Naive thymus-derived CD8-positive, alpha-beta T cell (primary cell): Measurements from ENCODE around the gene IRX6. TPM values are rescaled to one million over a fixed set of nuclear protein-coding genes. Genes with fewer than 3 reads are reported as not detected.

Experiments
- ATAC-seq, 2 donors: fragments of 150-1000 bp; cut with Tn5 transposase in 1 of 2; sonication (Bioruptor Pico), chemical (Tn5 transposase) in 1 of 2; 1 replicate in 1 of 2; 2 replicates in 1 of 2; pipeline ENCODE4 v1.10.0; 2021; ENCODE audit warnings: mild to moderate bottlenecking in 2 of 2, moderate library complexity in 2 of 2
- POLR2A ChIA-PET: fragments of 350-600 bp; sonication (Branson Sonifier 250); formaldehyde crosslinking; loops from one replicate; lab custom pipeline; 2021; ENCODE audit warnings: antibody characterized with exemption; lab: Charles Lee
- DNase-seq, 10 donors: peaks; one replicate each; pipeline versions ENCODE4 v3.0.0 to v3.0.0-alpha.2; 2020 to 2022
- H3K27ac Mint-ChIP-seq, 10 donors: one replicate each; pipeline ENCODE4 v1.8.0; 2020 to 2022; ENCODE audit warnings: mild to moderate bottlenecking in 10 of 10, mixed read lengths in 10 of 10, moderate library complexity in 4 of 10, inconsistent platforms in 1 of 10
- H3K27me3 Mint-ChIP-seq, 5 donors: one replicate each; pipeline ENCODE4 v1.8.0; 2021 to 2022; ENCODE audit warnings: mixed read lengths in 5 of 5
- H3K36me3 Mint-ChIP-seq, 3 donors: one replicate each; pipeline ENCODE4 v1.8.0; 2020 to 2022; ENCODE audit warnings: mixed read lengths in 3 of 3, mild to moderate bottlenecking in 2 of 3, inconsistent platforms in 1 of 3
- H3K4me1 Mint-ChIP-seq, 4 donors: one replicate each; pipeline ENCODE4 v1.8.0; 2021 to 2022; ENCODE audit warnings: mixed read lengths in 4 of 4
- H3K4me3 Mint-ChIP-seq, 10 donors: one replicate each; pipeline ENCODE4 v1.8.0; 2020 to 2022; ENCODE audit warnings: mild to moderate bottlenecking in 10 of 10, mixed read lengths in 10 of 10, moderate library complexity in 6 of 10, inconsistent platforms in 1 of 10
- H3K9me3 Mint-ChIP-seq, 9 donors: one replicate each; pipeline ENCODE4 v1.8.0; 2020 to 2022; ENCODE audit warnings: mixed read lengths in 9 of 9, mild to moderate bottlenecking in 3 of 9, inconsistent platforms in 1 of 9, moderate library complexity in 1 of 9
- polyA plus RNA-seq, 3 donors: library from polyadenylated mRNA; unstranded; fragments of 300-500 nt; fragmentation: Illumina TruSeq; gene quantifications; one replicate each; pipeline ENCODE4 v1.2.3, GENCODE V29; 2021
- total RNA-seq, 8 experiments: library from RNA in 2 of 8; stranded (reverse) in 2 of 8; gene quantifications; one replicate each; pipeline ENCODE4 v1.2.3 and lab custom pipeline; 2021 to 2026

Gene IRX6
- total and polyA plus RNA-seq, 5 experiments from 2014 or later = not detected

DNA sequence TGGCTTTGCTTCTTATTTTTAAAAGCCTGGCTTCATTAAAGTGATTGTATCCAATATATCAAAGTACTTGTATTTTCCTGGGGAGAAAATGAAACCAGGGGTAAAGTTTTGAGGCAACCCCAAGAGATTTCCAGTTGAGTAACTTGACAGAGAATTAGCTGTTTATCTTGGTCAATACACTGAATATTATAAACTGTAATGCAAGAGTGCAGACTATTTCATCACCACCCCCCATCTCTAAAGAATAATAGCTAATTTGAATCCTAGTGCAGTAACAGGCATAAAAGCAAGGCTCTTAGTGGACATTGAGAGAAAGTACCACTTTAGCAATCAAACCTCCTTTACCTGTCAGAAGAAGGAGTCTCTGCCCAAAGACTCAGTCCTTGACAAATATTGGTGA lies 27.0 kb downstream of the IRX6 start:
- no peaks in the 10 kb centered on the region for H3K4me1 Mint-ChIP-seq
- ATAC-seq (no peak), DNase-seq (no peak)
- POLR2A ChIA-PET = no interaction called here
- H3K36me3 Mint-ChIP-seq = peaks cover 0 to 3% (median 0%) of the 10 kb centered on the region in 3 donors
- no peak overlapping the region for H3K4me3 Mint-ChIP-seq
- H3K27me3 Mint-ChIP-seq = peaks cover 6 to 45% (median 9%) of the 10 kb centered on the region in 5 donors
- H3K27ac Mint-ChIP-seq = no peak overlapping the region
- peaks cover 0 to 2% (median 0%) of the 10 kb centered on the region in 9 donors for H3K9me3 Mint-ChIP-seq

- peaks cover 4 to 37% (median 8%) of the 10 kb centered on the region in 5 donors for H3K27me3 Mint-ChIP-seq
- POLR2A ChIA-PET = no interaction called here
- ATAC-seq (no peak), DNase-seq (no peak)
- peaks cover 0 to 3% (median 0%) of the 10 kb centered on the region in 3 donors for H3K36me3 Mint-ChIP-seq
- H3K4me3 Mint-ChIP-seq = no peak overlapping the region
- no peak overlapping the region for H3K27ac Mint-ChIP-seq
- H3K9me3 Mint-ChIP-seq = no peaks in the 10 kb centered on the region
- H3K4me1 Mint-ChIP-seq = no peaks in the 10 kb centered on the region
These were observed 27.9 kb downstream of the IRX6 start for GRCh38 chr16:55351936-55352335.

DNA sequence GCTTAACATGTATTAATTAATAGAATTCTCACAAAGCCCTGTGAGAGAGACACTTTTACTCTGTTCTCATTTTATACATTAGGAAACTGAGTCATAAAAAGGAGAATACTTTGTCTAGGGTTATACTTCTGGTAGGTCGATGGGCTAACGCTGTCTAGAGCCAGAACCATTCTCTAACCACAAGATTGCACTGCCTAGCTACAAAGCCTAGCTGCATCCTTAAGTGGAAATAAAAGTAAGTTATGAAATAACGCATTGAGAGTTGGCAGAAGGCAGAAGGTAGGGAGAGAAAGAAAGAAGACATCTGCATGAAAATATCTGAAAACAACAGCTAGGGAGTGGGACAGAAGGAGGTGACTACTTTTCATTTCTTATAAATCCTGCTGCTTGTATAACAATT lies 33.2 kb downstream of the IRX6 start:
- no peak for DNase-seq
- peaks cover 0 to 5% (median 0%) of the 10 kb centered on the region in 9 donors for H3K9me3 Mint-ChIP-seq
- no peak overlapping the region for H3K27ac Mint-ChIP-seq
- POLR2A ChIA-PET = no interaction called here
- H3K27me3 Mint-ChIP-seq = peaks cover 4 to 14% (median 11%) of the 10 kb centered on the region in 5 donors
- H3K4me1 Mint-ChIP-seq = no peaks in the 10 kb centered on the region
- no peak for ATAC-seq
- H3K4me3 Mint-ChIP-seq = no peak overlapping the region
- no peaks in the 10 kb centered on the region for H3K36me3 Mint-ChIP-seq

- H3K27me3 Mint-ChIP-seq = peaks cover 8 to 13% (median 11%) of the 10 kb centered on the region in 5 donors
These were observed 35.9 kb downstream of the IRX6 start for GRCh38 chr16:55359946-55360345.

DNA sequence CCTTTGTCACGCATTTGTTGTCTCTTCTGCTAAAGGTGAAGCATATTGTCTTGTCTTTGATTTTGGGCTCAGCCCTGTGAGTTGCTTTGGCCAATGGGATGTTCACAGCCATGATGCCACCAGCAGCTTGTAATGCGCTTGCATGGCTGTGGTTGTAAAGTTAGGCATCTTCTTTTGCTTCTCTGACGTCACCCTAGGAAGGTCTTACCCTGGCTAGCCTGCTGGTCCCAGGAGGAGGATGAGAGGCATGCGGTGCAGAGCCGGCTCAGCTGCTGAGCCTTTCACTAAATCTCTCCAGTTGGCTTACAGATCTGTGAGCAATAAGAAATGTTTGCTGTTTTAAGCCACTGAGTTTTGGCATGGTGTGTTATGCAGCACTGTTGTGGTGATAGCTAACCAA lies 40.8 kb downstream of the IRX6 start:
- ATAC-seq (no peak), DNase-seq (no peak)
- Mint-ChIP-seq H3K4me1 (no peaks in the 10 kb centered on the region), H3K36me3 (no peaks in the 10 kb centered on the region), H3K27me3 (peaks cover 9 to 19% (median 14%) of the 10 kb centered on the region in 5 donors), H3K9me3 (no peaks in the 10 kb centered on the region), H3K4me3 (no peak overlapping the region), H3K27ac (no peak overlapping the region)
- POLR2A ChIA-PET = no interaction called here

More at GRCh38 chr16:55359946-55360345, 35.9 kb downstream of the IRX6 start:
- Mint-ChIP-seq H3K4me1 (no peaks in the 10 kb centered on the region), H3K4me3 (no peak overlapping the region), H3K27ac (no peak overlapping the region), H3K9me3 (peaks cover 0 to 5% (median 0%) of the 10 kb centered on the region in 9 donors), H3K36me3 (no peaks in the 10 kb centered on the region)
- ATAC-seq = no peak
- no peak for DNase-seq
- POLR2A ChIA-PET = no interaction called here

DNA sequence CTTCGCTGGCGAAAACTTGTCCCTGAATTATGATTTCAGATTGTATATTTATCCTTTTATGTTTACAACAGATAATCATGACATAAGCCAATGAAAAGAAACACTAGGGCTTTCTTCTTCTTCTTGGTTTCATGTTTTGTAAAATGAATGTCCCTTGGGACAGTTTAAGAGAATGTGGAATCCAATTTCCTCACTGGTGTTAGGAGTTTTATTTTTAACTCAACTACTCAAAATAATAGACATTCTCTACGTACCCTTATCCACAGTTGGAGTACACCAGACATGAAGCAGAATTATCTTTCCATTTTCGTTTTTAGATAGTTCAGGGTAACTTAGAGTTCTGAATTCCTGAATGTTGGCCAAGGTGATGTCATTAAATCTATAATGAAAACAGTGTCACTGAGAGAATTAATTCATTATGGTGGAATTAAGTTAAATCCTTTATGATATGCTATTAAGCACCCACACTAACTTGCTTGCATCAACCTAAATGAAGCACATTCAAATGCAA lies 43.4 kb downstream of the IRX6 start:
- DNase-seq = no peak
- Mint-ChIP-seq H3K4me1 (peaks cover 0 to 12% (median 3%) of the 10 kb centered on the region in 4 donors), H3K4me3 (no peak overlapping the region), H3K27ac (no peak overlapping the region), H3K27me3 (peaks cover 20 to 42% (median 35%) of the 10 kb centered on the region in 5 donors), H3K9me3 (no peaks in the 10 kb centered on the region), H3K36me3 (no peaks in the 10 kb centered on the region)
- POLR2A ChIA-PET = no interaction called here
- ATAC-seq = no peak

GRCh38 chr16:55367866-55368603 lies 44.0 kb downstream of the IRX6 start:
- no peaks in the 10 kb centered on the region for H3K36me3 Mint-ChIP-seq
- POLR2A ChIA-PET = no interaction called here

GRCh38 chr16:55369151-55369550 lies 45.1 kb downstream of the IRX6 start:
- H3K9me3 Mint-ChIP-seq = no peaks in the 10 kb centered on the region
- no peak overlapping the region for H3K27ac Mint-ChIP-seq
- peaks cover 30 to 55% (median 35%) of the 10 kb centered on the region in 5 donors for H3K27me3 Mint-ChIP-seq
- no peaks in the 10 kb centered on the region for H3K36me3 Mint-ChIP-seq
- H3K4me3 Mint-ChIP-seq = no peak overlapping the region
- no peak for ATAC-seq
- DNase-seq = no peak
- H3K4me1 Mint-ChIP-seq = peaks cover 0 to 12% (median 3%) of the 10 kb centered on the region in 4 donors
- POLR2A ChIA-PET = no interaction called here

More at GRCh38 chr16:55367866-55368603, 44.0 kb downstream of the IRX6 start:
- Mint-ChIP-seq H3K4me3 (no peak overlapping the region), H3K27ac (no peak overlapping the region), H3K9me3 (no peaks in the 10 kb centered on the region), H3K27me3 (peaks cover 25 to 48% (median 37%) of the 10 kb centered on the region in 5 donors), H3K4me1 (peaks cover 0 to 12% (median 3%) of the 10 kb centered on the region in 4 donors)
- DNase-seq = no peak
- ATAC-seq = no peak

- Mint-ChIP-seq H3K4me1 (peaks cover 0 to 12% (median 3%) of the 10 kb centered on the region in 4 donors), H3K4me3 (no peak overlapping the region), H3K9me3 (no peaks in the 10 kb centered on the region), H3K27ac (no peak overlapping the region), H3K27me3 (peaks cover 27 to 51% (median 30%) of the 10 kb centered on the region in 5 donors), H3K36me3 (no peaks in the 10 kb centered on the region)
- DNase-seq (no peak), ATAC-seq (no peak)
- POLR2A ChIA-PET = no interaction called here
These were observed 46.9 kb downstream of the IRX6 start for GRCh38 chr16:55370762-55371482.

GRCh38 chr16:55372792-55373488 lies 48.9 kb downstream of the IRX6 start:
- Mint-ChIP-seq H3K9me3 (no peaks in the 10 kb centered on the region), H3K4me1 (peaks cover 0 to 12% (median 3%) of the 10 kb centered on the region in 4 donors), H3K27me3 (peaks cover 20 to 63% (median 33%) of the 10 kb centered on the region in 5 donors), H3K27ac (no peak overlapping the region), H3K4me3 (no peak overlapping the region), H3K36me3 (no peaks in the 10 kb centered on the region)
- ATAC-seq (no peak), DNase-seq (no peak)
- POLR2A ChIA-PET = no interaction called here

- H3K4me3 Mint-ChIP-seq = no peak overlapping the region
- H3K36me3 Mint-ChIP-seq = no peaks in the 10 kb centered on the region
- H3K9me3 Mint-ChIP-seq = no peaks in the 10 kb centered on the region
- no peak overlapping the region for H3K27ac Mint-ChIP-seq
- POLR2A ChIA-PET = no interaction called here
- DNase-seq = no peak
- no peak for ATAC-seq
- H3K27me3 Mint-ChIP-seq = peaks cover 17 to 63% (median 33%) of the 10 kb centered on the region in 5 donors
- H3K4me1 Mint-ChIP-seq = peaks cover 0 to 12% (median 3%) of the 10 kb centered on the region in 4 donors
These were observed 49.5 kb downstream of the IRX6 start for GRCh38 chr16:55373489-55373832.

- peaks cover 18 to 75% (median 20%) of the 10 kb centered on the region in 5 donors for H3K27me3 Mint-ChIP-seq
- H3K9me3 Mint-ChIP-seq = no peaks in the 10 kb centered on the region
- H3K4me1 Mint-ChIP-seq = peaks cover 0 to 5% (median 0%) of the 10 kb centered on the region in 4 donors
- POLR2A ChIA-PET = no interaction called here
- no peak overlapping the region for H3K27ac Mint-ChIP-seq
- no peaks in the 10 kb centered on the region for H3K36me3 Mint-ChIP-seq
- H3K4me3 Mint-ChIP-seq = no peak overlapping the region
- DNase-seq = no peak
- ATAC-seq = no peak
These were observed 52.0 kb downstream of the IRX6 start for GRCh38 chr16:55376045-55376444.
